Erythroblast (primary cell): Measurements from ENCODE around the gene HSF2BP.
"Not testable (repeated sequence)": the region's sequence is repeated elsewhere in the genome, so short reads cannot be mapped to it uniquely, and the experiment has no call there.

ENCODE experiments used
- GATA1 ChIP-seq: IDR thresholded peaks from 2 replicates; pipeline ENCODE4 v1.6.1; 2011; ENCODE audit warnings: low read depth, mild to moderate bottlenecking, control low read depth, low read length, moderate library complexity
- POLR2A ChIP-seq: IDR thresholded peaks from 2 replicates; pipeline ENCODE4 v1.6.1; 2011; ENCODE audit warnings: mild to moderate bottlenecking, low read length

DNA sequence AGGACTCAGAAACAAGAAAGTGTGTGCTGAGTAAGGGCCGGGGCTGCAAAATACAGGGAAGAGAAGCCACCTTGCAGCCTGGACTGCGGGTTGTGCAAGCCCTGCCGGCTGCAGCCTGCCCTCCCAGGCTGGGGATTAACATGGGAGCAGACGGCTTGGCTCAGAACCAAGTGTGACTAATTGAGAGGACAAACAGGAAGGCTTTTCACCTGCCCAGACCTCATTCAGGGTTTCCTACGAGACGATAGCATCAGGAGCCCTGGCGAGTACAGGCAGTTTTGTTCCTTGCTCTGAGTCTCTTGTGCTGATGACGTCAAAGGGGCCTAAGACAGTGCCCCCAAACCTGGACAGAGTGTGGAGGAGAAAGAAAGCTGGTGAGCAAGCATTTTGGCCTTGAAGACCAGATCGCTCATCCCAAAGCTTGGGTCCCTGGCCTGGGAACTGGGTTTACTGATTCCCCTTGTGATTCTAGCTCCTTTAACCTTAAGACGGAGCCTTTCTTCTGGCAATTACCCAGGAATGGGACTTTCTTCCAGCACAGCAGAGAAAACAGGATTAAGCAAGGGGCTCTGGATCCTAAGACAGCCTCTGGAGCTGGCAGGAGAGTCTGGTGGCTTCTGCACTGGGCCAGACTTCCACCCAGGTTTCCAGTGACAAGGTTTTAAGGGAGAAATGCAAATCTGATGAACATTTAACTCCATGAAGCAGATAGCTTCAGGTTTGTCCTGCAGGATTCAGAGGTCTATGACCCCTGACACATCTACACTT, 142.2 kb downstream of the HSF2BP start:
- not testable (repeated sequence) for TF ChIP-seq POLR2A, GATA1
